DND-41 (cell line): ENCODE results near the gene GIPC1.
"Not testable (repeated sequence)": the region's sequence is repeated elsewhere in the genome, so short reads cannot be mapped to it uniquely, and the experiment has no call there.

Experiments used
- ATAC-seq: fragments of 200-7000 bp; cut with Tn5 transposase; 3 replicates; pipeline ENCODE4 v1.9.1; 2021; ENCODE audit warnings: low read depth; ENCODE audit not compliant: insufficient read depth
- DNase-seq: peaks from one replicate; pipeline ENCODE4 v3.0.0-alpha.2; 2020
- H2AFZ ChIP-seq: 2 replicates; pipeline ENCODE4 v1.6.0; 2012; ENCODE audit warnings: low read depth, low read length
- H3K27ac ChIP-seq: 2 replicates; pipeline ENCODE4 v1.5.1; 2012; ENCODE audit warnings: low read length, inconsistent platforms
- H3K27me3 ChIP-seq: fragments of 200-600 bp; sonication (generic); 2 replicates; pipeline ENCODE4 v1.6.0; 2012; ENCODE audit warnings: low read length, mild to moderate bottlenecking, inconsistent platforms; ENCODE audit not compliant: insufficient read depth, poor library complexity
- H3K36me3 ChIP-seq: 2 replicates; pipeline ENCODE4 v1.5.1; 2012; ENCODE audit warnings: low read length, inconsistent platforms; ENCODE audit not compliant: insufficient read depth
- H3K4me1 ChIP-seq: 2 replicates; pipeline ENCODE4 v1.5.1; 2012; ENCODE audit warnings: mild to moderate bottlenecking, low read length; ENCODE audit not compliant: insufficient read depth
- H3K4me2 ChIP-seq: 2 replicates; pipeline ENCODE4 v1.6.0; 2012; ENCODE audit warnings: mild to moderate bottlenecking, moderate library complexity, low read length, inconsistent platforms; ENCODE audit not compliant: insufficient read depth
- H3K4me3 ChIP-seq, 2 experiments: fragments of 200-600 bp in 1 of 2; shearing (Covaris generic) in 1 of 2; 2 replicates each; pipeline ENCODE4 v1.5.1; 2012 to 2016; ENCODE audit warnings: inconsistent platforms in 2 of 2, low read length in 2 of 2, mild to moderate bottlenecking in 2 of 2, low read depth in 1 of 2, moderate library complexity in 1 of 2
- H3K79me2 ChIP-seq: 2 replicates; pipeline ENCODE4 v1.6.0; 2012; ENCODE audit warnings: low read length, inconsistent platforms; ENCODE audit not compliant: insufficient read depth
- H3K9ac ChIP-seq: 2 replicates; pipeline ENCODE4 v1.6.0; 2012; ENCODE audit warnings: low read depth, mild to moderate bottlenecking, inconsistent platforms, low read length, moderate library complexity
- H3K9me3 ChIP-seq: 2 replicates; pipeline ENCODE4 v1.5.1; 2012; ENCODE audit warnings: low read length, moderate library complexity, mild to moderate bottlenecking, inconsistent platforms; ENCODE audit not compliant: insufficient read depth, severe bottlenecking
- H4K20me1 ChIP-seq: 2 replicates; pipeline ENCODE4 v1.6.0; 2012; ENCODE audit warnings: low read length; ENCODE audit not compliant: insufficient read depth
- EZH2 ChIP-seq: IDR thresholded peaks from 3 replicates; pipeline ENCODE4 v1.6.1; 2012; ENCODE audit warnings: borderline replicate concordance, low read depth, mild to moderate bottlenecking, moderate library complexity, low read length, inconsistent platforms; ENCODE audit not compliant: severe bottlenecking
- TF ChIP-seq, protein P1 (sequence below): IDR thresholded peaks from 2 replicates; pipeline ENCODE4 v1.5.1; 2012; ENCODE audit warnings: borderline replicate concordance, low read length, moderate library complexity, mild to moderate bottlenecking; ENCODE audit not compliant: poor library complexity, severe bottlenecking; ENCODE audit errors: extremely low read depth

Gene GIPC1

GRCh38 chr19:14510311-14511228, 14.6 kb upstream of the GIPC1 start:
- H3K27me3 ChIP-seq, result no peaks in the 10 kb centered on the region
- peaks cover 16% of the 10 kb centered on the region for H4K20me1 ChIP-seq
- peaks cover 11% of the 10 kb centered on the region for H3K79me2 ChIP-seq
- peaks cover 37% of the 10 kb centered on the region for H3K4me1 ChIP-seq
- DNase-seq, result no peak
- no peak overlapping the region for H2AFZ ChIP-seq
- H3K9ac ChIP-seq, result no peak overlapping the region
- no peak overlapping the region for H3K27ac ChIP-seq
- H3K4me2 ChIP-seq, result no peak overlapping the region
- ATAC-seq, result no peak
- TF ChIP-seq EZH2, result no peak
- TF ChIP-seq, protein P1, sequence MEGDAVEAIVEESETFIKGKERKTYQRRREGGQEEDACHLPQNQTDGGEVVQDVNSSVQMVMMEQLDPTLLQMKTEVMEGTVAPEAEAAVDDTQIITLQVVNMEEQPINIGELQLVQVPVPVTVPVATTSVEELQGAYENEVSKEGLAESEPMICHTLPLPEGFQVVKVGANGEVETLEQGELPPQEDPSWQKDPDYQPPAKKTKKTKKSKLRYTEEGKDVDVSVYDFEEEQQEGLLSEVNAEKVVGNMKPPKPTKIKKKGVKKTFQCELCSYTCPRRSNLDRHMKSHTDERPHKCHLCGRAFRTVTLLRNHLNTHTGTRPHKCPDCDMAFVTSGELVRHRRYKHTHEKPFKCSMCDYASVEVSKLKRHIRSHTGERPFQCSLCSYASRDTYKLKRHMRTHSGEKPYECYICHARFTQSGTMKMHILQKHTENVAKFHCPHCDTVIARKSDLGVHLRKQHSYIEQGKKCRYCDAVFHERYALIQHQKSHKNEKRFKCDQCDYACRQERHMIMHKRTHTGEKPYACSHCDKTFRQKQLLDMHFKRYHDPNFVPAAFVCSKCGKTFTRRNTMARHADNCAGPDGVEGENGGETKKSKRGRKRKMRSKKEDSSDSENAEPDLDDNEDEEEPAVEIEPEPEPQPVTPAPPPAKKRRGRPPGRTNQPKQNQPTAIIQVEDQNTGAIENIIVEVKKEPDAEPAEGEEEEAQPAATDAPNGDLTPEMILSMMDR, result no peak
- no peak overlapping the region for H3K4me3 ChIP-seq
- H3K36me3 ChIP-seq, result peaks cover 15% of the 10 kb centered on the region
- H3K9me3 ChIP-seq, result no peaks in the 10 kb centered on the region

DNA sequence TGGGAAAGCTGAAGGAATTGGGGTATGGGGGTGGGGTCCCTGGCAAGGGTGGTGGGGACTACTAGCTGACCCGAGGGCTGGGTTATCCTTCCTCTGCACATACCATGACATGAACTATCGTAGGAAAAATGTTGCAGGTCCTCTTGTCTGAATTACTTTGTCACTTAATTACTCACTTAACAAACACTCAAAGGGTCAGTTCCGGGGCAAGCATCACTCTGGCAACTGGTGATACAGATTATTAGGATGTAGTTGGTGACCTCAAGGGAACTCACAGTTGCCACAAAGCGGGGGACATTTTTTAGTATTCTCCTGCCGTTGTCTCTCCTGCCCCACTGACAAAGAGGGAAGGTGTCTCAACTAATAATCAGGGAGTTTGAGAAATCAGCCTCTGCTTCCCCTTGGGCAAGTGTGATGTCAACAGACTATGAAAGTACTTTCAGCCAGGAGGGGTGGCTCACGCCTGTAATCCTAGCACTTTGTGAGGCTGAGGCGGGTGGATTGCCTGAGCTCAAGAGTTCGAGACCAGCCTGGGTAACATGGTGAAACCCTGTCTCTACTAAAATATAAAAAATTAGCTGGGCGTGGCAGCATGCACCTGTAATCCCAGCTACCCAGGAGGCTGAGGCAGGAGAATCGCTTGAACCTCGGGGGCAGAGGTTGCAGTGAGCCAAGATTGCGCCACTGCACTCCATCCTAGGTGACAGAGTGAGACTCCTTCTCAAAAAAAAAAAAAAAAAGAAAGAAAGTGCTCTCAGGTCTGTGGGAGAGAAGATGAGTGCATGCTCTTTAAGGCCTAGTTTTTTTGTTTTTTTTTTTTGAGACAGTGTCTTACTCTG, 12.0 kb upstream of the GIPC1 start:
- peaks cover 25% of the 10 kb centered on the region for H3K4me1 ChIP-seq
- no peak overlapping the region for H2AFZ ChIP-seq
- no peak overlapping the region for H3K4me3 ChIP-seq
- H3K9ac ChIP-seq, result no peak overlapping the region
- no peak overlapping the region for H3K4me2 ChIP-seq
- ATAC-seq, result no peak
- no peaks in the 10 kb centered on the region; the same call in 1 of the 2 replicates for H4K20me1 ChIP-seq
- no peaks in the 10 kb centered on the region for H3K36me3 ChIP-seq
- H3K27ac ChIP-seq, result no peak overlapping the region; the same call in 1 of the 2 replicates
- no peak for DNase-seq
- no peaks in the 10 kb centered on the region for H3K27me3 ChIP-seq
- no peaks in the 10 kb centered on the region for H3K79me2 ChIP-seq
- no peaks in the 10 kb centered on the region for H3K9me3 ChIP-seq
- TF ChIP-seq, protein P1, result no peak
- TF ChIP-seq EZH2, result no peak

GRCh38 chr19:14505488-14506239, 9.7 kb upstream of the GIPC1 start:
- DNase-seq (peak; percentile 67), ATAC-seq (peak; percentile 48)
- Histone ChIP-seq H3K4me3 (no peak overlapping the region), H3K27me3 (no peaks in the 10 kb centered on the region), H4K20me1 (no peaks in the 10 kb centered on the region), H3K4me2 (no peak overlapping the region), H3K36me3 (no peaks in the 10 kb centered on the region), H3K9me3 (no peaks in the 10 kb centered on the region), H3K9ac (0 out of 2 replicates have a peak overlapping the region, but pooled peaks have one; percentile 5), H3K79me2 (no peaks in the 10 kb centered on the region), H3K4me1 (peaks cover 25% of the 10 kb centered on the region), H2AFZ (0 out of 2 replicates have a peak overlapping the region, but pooled peaks have one; percentile 1), H3K27ac (peak overlapping the region; percentile 63)
- TF ChIP-seq EZH2, result no peak
- TF ChIP-seq, protein P1, result peak; percentile 76

DNA sequence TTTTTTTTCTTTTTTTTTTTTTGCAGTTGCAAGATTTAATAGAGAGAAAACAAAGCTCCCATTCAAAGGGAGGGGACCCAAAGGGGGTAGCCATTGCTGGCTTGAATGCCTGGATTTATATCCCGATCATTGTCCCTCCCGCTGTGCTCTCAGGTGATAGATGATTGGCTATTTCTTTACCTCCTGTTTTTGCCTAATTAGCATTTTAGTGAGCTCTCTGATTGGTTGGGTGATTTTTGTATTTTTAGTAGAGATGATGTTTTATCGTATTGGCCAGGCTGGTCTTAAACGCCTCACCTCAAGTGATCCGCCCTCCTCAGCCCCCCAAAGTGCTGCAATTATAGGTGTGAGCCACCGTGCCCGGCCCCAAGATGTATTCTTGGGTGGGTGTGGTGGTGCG, 8.6 kb upstream of the GIPC1 start:
- not testable (repeated sequence) for H3K9me3 ChIP-seq, H3K27me3 ChIP-seq, H3K36me3 ChIP-seq, H3K4me2 ChIP-seq, H2AFZ ChIP-seq, H3K27ac ChIP-seq, ATAC-seq, DNase-seq, H3K4me3 ChIP-seq, H3K79me2 ChIP-seq, H4K20me1 ChIP-seq, H3K9ac ChIP-seq
- peaks cover 25% of the 10 kb centered on the region for H3K4me1 ChIP-seq
